HG02588 (cell line): ENCODE measurements around the gene NPTN.
"Not testable (repeated sequence)": the region's sequence is repeated elsewhere in the genome, so short reads cannot be mapped to it uniquely, and the experiment has no call there.

Source experiments
- ATAC-seq: cut with Tn5 transposase; IDR thresholded peaks from one replicate; pipeline ENCODE4 v1.9.1; 2021; ENCODE audit warnings: mild to moderate bottlenecking, moderate library complexity; ENCODE audit not compliant: unreplicated experiment

The NPTN gene

DNA sequence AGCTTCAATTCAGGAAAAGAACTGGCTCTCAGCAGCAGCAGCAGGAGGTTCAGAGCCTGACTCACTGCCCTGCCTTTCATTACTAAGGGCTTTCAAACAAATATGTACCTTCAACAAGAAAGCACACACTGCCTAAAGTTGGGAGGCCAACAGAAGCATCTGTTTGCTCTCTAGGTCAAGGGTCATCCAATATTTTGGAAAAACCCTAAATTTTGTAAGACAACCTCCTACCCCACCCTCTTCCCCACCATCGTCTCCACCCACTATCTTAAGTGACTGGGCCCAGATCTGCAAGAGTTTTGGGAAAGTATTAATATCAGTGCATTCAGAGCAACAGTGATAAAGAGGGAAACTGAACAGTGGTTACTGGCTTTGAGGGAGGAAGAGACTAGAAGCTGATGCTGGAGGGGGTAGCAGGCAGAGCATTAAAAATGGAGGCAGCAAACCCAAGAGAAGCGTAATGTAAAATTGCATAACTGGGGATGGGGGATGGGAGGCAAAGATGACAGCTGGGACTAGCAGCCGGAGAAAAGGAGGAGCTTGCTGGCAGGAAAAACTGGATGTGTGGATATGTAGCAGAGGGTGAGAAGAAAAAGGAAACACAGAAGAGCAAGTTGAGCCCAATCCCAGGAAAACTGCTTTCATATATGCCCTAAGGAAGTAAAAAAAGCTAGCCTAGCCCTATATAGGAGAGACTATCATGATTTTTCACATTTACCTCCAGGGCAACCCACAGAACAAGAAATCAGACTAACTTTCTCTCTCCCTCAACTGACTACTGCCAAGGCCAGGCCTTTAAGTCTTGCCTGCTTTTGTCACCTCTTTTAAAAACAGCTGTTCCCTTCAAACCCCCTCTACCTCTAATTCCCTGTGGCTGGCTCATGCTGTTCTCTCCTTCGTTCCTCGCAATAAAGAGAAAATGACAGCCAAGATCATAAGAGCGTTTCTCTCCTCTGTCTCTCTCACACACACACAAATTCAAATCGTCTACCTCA lies 31.4 kb downstream of the NPTN start:
- ATAC-seq: no peak

DNA sequence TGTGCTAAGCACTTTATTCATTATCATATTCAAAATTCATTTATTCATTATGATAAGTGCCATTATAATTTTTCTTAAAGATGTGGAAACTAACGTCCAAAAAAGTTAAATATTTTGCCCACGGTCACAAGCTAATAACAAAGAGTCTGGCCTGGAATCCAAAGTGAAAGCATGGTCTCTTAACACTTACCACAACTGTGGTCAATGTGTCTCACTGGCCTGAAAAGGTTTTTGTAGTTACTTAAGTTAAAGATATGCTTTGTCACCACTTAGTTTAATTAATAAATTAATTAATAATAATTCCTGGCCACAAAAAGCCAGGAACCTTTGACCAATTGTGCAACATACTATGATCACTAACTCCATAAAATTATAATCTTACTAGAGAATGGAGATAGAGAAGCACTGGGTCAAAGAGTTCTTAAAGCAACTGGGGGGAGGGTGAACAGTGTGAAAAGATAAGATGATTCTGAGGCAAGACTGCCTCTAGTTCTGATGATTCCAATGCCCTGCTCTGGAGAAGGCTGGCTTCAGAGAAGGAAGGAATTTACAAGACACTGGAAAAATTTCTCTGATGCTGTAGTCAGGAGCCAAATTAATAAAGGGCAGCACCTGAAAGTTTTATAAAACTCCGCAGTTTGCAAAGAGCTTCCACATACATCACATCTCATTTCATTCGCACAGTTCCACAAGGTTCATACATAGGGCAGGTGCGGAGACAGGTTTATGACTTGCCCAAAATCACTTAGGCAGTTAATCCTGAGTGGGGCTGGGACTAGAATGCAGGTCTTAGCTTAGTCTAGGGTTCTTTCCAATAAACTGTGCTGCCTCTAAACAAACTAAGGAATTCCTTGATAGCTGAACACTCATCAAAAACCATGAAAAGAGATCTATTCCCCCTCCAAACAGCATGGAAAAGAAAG lies 32.5 kb downstream of the NPTN start:
- no peak for ATAC-seq

DNA sequence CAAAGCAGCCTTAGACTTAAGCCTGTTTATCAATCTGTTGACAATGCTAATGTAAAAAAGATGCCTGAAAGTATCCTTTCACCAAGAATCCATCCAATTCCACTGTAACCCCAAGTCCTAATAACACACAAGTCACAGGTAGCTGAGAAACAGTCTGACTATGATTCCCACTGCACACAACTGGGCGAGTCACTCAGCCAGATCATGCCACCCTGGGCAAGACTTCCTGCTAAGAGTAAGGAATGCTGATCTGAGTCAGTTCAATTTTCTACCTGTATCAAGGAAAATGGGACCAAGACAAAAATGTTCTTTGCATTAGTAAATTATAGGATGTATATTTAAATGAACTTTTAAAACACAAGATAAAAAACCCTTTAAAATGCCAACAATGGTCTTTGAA lies 33.3 kb downstream of the NPTN start:
- ATAC-seq: no peak

DNA sequence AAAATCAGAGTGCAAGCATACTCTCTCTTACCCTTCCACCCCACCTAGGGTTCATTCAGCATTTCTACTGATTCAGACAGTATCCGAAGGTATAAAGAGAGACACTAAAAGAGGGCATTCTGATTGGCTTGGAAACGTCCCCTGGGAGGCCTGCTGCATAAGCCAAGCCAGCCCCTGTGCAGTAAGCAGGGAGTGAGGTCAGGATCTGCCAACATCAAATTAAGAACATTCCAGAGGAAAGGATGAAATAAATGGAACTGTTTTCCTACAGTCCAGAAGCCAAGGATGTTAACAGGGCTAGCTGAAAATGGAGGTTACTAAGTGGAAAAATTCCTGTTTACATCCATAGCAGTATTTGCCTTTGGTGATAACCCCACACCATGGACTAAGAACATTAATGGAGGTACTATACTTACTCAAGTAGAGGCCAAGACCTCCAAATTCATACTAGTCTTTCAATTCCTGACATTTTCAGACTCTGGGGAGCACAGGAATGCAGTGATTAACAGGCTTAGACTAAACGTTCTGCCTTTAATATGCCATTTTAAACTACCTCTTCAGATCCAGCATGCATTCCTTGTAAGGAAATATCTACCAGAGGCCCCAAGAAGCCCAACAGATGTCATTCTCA lies 34.5 kb downstream of the NPTN start:
- ATAC-seq: no peak

DNA sequence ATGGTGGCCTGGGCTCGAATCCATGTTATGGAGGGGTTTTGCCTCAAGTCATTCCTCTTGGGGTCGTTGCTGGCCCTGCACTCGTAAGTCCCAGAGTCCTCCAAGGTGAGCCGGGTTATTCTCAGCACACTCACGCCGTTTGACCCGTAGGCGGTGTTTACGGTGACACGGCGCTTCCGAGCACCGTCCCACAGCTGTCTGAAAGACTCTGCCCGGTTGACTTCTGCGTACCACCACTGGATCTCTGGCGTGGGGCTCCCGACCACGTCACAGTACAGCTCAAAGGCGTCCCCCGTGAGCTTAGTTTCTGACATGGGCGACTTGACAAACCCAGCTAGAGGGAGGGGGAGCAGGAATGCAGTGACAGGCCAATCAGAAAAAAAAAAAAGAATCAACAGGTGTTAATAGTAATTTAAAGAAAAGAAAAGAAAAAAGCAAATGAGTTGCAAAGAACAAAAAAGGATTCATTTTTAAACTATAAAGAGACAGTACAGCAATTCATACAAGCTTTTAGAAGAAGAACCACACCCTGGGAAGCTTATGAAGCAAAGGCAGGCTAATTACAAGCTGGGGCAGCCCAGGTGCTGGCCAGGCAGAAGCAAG lies 36.1 kb downstream of the NPTN start:
- ATAC-seq: no peak

DNA sequence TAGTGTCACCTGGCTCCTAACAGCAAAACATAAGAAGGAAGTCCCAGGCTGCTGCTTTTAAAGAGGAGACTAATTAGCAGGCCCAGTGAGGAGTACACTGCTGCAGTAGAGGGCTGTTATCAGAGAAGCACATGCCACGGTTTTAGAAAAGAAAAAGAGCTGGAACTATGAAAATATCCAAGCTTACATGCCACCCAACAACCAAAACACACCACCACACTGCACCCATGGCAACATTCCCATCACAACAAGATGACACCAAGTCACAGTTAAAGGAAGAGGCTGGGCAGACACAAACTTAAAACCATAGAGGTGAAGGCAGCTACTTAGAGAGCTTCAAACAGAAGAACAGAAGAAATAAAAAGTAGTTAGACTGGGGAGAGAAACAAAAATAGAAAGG lies 37.0 kb downstream of the NPTN start:
- ATAC-seq: no peak

DNA sequence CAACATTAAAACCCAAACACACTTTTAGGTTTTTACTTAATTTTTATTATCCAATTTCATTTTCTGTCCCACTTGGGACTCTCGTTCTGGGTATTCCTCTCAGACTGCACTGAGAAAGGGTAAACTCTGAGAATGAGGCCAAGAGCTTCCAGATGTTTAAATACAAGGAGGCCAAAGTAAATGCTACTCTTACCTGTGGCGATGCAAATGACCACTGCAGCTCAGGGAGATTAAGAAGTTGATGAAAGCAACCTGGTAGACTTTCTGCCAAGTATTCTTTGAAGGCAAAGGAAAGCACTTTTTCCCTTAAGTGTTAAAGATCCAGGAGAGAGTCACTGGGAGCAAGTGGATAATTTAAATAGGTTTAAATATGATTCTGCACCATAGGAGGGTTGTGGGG lies 39.1 kb downstream of the NPTN start:
- no peak for ATAC-seq

DNA sequence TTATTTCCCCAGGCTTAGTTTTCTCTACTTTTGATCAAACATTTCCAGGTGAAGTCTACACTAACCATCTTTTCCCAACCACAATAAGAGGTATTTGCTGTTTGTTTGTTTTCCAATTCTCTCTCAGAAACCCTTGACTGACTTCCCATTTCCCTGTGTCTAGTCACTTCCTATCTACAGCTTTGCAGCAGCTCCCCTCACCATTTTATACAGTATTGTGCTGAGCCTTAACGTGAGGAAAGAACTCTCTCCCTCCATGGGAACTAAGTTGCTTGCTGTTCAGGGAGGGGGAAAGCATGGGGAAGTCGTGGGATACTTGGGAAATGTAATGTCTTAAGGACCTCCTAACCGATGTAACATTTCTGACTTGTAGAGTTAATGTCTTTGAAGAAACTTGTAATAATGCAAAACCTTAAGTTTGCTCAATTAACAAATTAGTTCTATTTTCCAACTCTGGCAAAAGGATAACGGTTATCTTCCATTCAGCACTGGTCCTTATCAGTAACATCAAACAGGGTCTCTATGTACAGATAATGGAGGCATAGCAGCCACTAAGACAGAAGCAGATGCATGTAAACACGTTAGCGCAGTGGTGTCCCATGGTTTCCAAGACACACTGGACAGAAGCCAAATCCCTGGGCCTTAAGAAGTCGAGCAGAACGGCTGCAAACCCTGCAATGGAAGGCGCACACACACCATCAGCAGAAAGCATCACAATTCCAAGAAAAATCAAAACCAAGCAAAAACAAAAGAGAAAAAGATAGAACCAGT lies 39.7 kb downstream of the NPTN start:
- no peak for ATAC-seq

DNA sequence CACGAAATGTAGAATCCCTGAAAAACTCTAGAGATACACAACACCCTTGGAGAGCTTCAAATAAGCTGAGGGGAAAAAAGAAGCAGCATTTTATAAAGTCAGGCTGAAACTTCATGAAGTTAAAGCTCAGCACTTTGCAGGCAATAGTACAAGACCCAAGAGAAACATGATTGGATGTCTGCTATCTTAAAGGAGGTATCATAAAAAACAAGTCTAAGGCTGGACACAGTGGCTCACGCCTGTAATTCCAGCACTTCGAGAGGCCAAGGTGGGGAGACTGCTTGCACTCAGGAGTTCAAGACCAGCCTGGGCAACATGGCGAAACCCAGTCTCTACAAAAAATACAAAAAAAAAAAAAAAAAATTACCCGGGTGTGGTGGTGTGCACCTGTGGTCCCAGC lies 42.9 kb downstream of the NPTN start:
- ATAC-seq: no peak

DNA sequence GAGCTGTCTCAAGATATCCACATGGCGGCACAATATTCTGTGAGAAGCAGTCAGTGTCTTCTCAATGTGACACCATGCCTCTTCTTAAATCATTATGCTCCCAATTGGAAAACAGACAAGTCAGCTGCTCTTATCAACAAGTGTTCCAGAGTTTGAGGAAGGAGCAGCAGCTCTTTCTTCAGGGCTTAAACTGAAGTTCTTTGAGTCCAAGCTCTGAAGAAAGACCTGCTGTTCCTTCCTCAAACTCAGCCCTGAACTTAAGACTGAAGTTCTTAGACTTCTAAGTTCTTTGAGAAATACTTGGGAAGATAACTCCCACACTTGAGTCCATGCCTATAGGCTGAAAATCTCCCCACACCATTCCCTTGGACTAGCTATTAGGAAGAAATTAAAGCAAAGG lies 43.4 kb downstream of the NPTN start:
- no peak for ATAC-seq

DNA sequence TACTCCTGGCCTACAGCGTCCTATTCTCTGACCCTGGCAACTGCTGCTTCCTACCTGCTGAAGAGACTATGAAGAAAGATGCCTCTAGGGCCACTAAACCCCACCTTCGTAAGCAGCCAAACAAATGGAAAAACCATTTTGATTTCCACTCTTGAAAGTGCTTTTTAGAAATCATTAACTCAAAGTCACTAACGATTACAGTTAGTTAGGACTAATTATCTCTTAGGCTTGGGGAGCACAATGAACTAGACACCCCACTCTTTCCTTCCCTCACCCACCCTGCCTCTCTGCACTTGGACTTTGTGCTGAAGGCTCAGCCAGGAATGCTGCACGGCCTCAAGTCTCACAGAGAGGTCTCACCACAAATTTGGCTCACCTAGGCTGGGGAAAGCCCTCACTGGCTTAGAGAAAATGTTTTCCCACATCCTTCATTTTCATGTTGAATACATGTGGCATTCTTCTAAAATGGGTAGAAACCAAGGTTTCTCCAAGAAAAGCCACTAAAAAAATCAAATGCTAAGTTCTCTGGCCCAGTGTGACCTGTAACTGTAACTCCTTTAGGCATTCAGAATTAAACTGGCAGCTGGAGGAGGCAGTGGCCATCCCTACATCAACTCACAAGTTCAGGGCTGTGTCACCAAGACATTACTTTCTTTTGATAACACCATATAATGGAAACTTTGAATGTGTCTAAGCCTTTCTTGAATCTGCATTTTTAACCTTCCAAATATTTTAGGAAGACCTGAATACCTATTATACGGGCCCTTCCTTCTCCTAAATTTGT lies 47.1 kb downstream of the NPTN start:
- no peak for ATAC-seq

DNA sequence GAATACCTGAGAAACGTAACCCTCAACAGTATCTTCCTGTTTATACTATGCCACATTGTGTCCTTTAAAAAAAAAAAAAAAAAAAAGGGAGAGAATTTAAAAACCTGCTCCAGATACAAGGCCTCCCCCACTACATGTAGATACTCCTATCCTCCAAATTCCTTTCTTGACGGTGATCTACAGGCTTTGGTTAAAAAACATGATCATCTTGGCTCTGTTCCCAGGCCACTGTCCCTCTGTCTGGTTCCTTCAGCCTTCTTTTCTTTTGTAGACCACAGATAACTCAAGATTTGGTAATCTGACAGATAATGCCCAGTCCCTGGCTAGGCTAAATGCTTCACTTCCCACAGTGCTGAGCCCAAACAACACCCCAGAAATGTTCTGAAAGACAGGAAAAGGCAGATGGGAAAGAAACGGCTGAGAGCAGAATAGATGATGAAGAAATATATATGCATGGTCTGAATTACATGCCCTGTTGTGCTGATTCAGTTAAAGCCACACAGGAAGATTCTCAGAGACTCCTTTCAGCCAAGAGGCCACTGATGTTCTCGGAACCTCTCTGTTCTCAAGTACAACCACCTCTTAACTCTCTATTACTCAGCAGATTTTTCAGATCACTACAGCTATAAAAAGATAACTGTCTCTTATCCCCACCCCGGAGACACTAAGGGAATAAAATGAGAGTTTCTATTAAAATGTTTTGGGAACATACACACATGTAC lies 48.3 kb downstream of the NPTN start:
- no peak for ATAC-seq

DNA sequence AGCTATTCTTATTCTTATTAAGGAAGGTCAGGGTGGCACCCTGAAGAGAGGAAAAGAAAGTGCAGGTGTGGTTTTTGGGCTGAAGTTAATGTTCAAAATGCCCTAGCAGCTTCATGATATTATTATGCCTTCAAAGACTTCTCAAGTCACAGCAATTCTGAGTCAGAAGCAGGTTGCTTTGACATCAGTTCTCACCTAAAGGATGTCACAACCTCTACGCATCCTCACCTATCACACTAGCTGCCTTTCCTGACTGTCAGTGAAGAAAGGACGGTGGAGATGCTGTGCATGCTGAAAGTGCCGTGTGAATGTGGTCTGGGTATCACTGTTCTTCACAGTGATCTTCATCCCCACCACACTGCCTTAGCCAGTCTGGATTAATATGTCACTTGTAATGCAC lies 49.6 kb downstream of the NPTN start:
- no peak for ATAC-seq

DNA sequence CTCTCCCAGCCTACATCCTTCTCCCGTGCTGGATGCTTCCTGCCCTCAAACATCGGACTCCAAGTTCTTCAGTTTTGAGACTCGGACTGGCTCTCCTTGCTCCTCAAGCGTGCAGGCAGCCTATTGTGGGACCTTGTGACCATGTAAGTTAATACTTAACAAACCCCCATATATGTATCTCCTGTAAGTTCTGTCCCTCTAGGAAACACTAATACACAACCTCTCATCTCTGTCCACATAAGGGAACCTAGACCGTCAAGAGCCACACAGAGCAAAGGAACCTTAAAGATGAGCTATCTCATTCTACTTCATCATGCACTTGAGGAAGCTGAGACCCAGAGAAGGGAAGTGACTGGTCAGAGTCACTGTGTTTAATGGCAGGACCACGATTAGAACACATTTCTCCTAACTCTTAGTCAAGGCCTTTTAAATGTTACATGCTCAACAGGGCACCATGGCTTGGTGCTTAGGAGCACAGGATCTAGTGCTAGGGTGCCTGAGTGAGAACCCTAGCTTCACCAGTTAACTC lies 50.3 kb downstream of the NPTN start:
- ATAC-seq: no peak

DNA sequence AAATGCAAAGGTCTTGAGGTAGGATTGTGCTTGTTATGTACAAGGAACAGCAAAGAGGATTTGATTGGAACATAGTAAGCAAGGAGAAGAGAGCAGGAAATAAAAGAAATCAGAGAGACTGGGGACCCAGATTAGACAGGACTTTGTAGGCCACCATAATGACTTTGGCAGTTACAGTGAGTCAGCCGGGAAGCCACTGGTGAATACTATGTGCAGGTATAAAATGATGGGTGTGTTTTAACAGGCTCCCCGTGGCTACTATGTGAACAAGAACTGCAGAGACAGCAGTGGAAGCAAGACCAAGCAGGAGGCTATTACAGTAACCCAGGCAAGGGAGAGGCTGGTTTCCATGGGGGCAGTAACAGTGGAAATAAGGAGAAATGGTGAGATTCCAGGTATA lies 55.2 kb downstream of the NPTN start:
- no peak for ATAC-seq

DNA sequence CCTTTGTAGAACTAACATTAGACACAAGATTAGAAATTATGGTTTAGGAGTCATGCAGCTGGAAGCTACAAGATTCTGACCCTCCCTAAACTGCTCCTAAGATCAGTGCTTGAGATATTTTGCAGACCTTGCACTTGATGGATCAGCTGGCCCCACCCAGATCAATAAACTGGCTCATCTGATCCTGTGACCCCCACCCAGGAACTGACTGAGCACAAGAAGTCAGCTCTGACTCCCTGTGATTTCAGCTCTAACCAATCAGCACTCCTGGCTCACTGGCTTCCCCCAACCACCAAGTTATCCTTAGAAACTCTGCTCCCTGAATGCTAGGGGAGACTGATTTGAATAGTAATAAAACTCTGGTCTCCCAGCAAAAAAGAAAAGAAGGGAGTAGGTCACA lies 55.6 kb downstream of the NPTN start:
- not testable (repeated sequence) for ATAC-seq

DNA sequence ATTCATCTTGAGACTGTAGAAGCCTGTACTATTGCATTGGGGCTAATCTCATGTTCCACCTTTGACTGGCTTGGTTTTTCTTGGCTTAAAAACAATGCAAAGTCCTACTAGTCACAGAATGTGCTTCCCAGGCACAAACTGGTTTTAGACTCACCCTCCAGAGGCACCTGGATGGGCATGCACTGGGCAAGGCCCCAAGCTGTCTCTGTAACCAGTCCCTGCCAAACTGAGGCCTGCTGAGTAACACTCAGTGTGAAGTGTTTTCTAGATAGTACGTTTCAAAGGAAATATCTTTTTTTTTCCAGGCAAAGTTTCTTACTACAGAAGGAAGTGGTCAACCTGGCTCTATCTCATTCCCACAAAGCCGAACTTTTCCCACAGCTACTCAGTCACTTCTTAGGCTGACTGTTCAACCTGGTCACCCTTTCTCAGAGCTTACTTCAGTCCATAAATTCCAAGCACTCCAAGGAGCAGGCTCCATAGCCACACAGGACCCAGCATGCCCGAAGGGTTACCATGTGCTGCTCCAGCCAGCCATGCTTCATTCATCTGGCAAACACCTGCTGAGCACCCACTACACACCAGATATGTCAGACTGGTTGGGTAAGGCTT lies 57.4 kb downstream of the NPTN start:
- ATAC-seq: no peak

DNA sequence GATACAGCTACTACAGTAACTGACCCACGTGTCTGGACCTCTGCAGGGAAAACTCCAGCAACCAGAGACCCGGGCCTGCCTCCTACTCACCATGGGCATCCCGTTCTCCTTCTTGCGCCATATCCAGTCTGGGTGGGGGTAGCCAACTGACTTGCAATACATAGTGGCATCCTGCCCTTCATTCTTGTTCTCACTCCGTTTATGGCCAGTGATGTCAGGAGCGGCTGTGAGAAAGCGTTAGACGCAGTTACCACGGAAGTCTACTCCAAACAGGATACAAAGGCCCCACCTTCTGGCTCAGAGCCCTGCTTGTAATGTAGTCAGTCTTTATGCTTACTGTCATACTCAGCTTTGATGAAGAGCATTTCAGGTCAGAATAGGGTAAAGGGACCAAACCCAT lies 59.6 kb downstream of the NPTN start:
- no peak for ATAC-seq
